HG02840 (cell line): ENCODE data around the gene P2RY2.

Source experiments
- ATAC-seq: cut with Tn5 transposase; IDR thresholded peaks from one replicate; pipeline ENCODE4 v1.9.1; 2021; ENCODE audit warnings: mild to moderate bottlenecking, moderate library complexity, moderate number of reproducible peaks; ENCODE audit not compliant: unreplicated experiment, low FRiP score

The P2RY2 gene

DNA sequence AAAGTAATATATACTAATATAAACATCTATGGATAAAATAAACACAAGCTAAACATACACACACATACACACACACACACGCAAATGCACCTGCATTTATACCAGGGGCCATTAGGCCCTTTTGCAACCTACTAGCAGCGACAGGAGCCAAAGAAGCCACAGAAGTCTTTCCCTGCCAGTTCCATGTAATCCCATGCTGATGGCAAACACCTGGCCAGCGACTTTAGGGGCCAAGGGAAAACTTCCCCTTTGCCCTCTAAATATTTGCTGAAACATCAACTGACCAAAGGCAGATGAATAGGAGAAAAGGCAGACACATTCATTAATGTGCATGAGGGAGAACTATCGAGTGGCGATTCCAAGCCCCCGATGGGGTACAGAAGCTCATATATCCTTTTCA lies 14.8 kb upstream of the P2RY2 start:
- no peak for ATAC-seq

GRCh38 chr11:73203790-73204189 lies 14.3 kb upstream of the P2RY2 start:
- no peak for ATAC-seq

- ATAC-seq = no peak
These were observed 13.4 kb upstream of the P2RY2 start for GRCh38 chr11:73204711-73205121.

DNA sequence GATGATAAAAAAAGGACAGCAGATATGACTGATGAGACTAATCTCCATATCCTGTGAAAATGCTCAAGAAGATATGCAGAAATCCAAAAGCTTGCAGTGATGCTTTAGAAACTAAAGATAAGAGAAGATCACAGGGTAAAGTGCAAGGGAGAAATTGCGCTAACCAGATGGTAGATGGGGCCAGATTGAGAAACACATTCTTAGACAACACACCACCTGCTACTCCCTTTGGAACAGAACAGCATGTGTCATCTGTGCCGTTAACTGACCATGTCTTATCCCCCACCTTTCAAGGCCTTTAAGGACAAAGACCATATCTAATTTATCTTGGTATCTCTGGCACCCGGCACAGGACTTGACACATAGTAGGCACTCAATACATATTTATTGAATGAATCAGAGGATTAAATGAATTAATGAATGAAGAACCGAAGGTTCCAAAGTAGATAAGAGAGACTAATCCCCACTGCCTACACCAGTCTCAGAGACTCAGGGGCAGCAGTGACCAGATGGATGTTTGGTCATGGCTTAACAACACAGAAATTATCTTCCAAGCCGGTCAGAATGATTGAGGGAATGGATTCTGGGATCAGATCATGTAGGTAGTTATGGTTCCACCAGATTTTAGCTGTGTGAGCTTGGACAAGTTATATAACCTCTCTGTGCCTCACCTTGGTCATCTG lies 12.3 kb upstream of the P2RY2 start:
- ATAC-seq = no peak

DNA sequence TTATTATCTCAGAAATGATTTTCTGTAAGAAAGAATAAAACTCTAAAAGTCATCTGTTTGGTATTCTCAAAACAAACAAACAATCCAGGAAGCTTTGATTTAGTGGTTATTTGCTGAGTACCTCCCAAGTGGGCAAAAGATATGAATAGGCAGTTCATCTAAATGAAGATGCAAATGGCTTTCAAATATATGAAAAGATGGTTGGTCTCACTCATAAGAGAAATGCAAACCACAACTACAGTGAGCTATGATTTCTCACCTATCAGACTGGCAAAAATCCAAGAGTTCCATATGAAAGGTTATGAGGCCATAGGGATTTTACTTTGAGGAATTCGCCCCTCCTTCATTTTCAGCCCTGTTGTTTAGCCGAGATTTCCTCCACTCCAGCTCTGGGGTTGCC lies 11.3 kb upstream of the P2RY2 start:
- no peak for ATAC-seq

GRCh38 chr11:73209892-73210291 lies 8.2 kb upstream of the P2RY2 start:
- no peak for ATAC-seq

DNA sequence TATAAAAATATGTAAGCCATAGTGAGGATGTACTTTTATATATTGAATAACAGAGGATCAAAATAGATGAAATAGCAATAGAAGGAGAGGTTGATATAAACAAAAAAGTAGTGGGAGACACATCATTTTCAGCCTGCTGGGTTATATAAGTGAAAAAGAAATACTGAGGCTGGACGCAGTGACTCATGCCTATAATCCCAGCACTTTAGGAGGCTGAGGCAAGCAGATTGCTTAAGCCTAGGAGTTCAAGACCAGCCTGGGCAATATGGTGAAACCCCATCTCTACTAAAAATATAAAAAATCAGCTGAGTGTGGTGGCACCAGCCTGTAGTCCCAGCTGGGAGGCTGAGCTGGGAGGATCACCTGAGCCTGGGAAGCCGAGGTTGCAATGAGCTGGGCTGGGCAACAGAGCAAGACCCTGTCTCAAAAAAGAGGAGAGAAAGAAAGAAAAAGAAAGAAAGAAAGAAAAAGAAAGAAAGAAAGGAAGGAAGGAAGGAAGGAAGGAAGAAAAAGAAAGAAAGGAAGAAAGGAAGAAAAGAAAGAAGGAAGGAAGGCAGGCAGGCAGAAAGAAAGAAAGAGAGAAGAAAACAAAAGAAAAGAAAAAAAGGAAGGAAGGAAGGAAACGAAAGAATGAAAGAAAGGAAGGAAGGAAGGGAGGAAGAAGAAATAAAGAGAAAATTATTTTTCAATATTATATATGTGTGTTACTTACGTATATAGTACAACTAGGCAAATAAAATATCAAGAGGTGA lies 7.0 kb upstream of the P2RY2 start:
- ATAC-seq = no peak

GRCh38 chr11:73213196-73214143 lies 4.6 kb upstream of the P2RY2 start:
- no peak for ATAC-seq

DNA sequence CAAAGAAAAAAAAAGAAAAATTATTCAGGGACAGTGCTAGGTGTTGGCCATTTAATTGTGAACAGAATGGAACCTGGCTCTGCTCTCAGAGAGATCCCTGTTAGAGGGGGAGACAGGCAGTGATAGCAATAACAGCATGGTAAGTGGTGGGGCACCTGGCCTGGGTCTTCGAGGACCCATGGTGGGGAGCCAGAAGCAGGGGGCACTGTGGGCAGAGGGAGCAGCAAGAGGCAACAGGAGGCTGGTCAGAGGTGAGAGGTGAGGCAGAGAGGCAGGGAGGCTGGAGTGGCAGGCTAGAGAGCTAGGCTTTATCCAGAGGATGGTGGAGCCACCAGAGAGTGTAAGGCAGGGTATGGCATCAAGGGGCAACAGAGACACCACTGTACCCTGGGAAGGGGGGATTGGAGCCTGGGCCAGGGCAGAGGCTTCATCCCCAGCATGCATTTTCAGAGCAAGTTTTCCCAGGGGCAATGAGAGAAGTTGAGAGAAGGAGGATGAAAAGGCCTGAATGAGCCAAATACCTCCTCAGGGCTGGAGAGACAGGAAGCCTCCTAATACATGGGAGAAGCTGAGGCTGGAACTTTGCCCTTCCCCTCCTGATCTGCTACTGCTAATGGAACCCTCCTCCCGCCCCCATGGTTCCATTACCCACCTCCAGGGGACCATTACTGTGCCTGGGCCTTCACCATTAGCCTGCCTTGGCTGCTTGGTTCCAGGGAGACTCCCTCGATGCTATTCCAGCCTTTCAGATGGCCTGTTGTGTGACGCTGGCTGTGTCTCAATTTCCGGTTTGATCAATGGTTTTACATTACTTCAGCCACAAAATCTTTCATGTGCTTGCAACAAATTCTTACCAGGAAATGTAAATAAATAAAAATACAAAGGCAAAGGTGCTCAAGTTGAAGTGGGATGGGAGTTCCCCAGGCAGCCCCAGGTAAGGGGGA lies 2.6 kb upstream of the P2RY2 start:
- ATAC-seq = no peak

GRCh38 chr11:73216465-73216864 lies 1.6 kb upstream of the P2RY2 start:
- ATAC-seq = no peak

DNA sequence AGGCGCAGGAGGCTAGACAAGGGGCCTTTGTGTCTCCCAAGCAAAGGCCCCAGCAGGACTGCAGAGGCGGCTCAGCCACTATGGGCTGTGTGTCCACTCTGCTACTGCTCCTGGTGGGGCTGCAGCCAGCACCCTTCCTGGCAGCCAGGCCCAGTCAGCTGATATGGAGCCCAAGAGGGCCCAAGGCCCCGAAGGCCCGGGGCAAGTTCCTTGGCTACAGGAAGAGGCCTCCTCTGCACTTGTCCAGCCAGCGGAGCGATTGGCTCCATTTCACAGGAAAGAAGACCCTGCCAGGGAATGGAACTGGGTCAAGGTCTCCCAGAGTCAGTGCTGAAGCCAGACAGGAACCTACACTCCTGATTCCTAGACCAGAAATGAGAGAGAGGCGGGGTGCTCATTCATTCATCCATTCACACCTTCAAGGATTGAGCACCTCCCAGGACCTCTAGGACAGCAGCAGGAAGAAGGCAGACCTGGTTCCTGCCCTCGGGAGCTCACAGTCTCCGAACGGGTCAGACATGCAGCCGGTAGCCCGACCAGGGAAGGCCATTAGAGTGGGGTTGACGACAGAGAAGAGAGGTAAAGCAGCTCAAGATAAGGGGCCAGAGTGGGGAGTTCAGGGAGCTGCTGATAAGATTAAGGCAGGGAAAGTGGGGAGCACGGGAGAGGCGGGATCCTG lies 811 bp upstream of the P2RY2 start:
- no peak for ATAC-seq

GRCh38 chr11:73217810-73218105 lies 323 bp upstream of the P2RY2 start:
- ATAC-seq = no peak

- ATAC-seq = no peak
These were observed 742 bp downstream of the P2RY2 start for GRCh38 chr11:73218830-73219215.

DNA sequence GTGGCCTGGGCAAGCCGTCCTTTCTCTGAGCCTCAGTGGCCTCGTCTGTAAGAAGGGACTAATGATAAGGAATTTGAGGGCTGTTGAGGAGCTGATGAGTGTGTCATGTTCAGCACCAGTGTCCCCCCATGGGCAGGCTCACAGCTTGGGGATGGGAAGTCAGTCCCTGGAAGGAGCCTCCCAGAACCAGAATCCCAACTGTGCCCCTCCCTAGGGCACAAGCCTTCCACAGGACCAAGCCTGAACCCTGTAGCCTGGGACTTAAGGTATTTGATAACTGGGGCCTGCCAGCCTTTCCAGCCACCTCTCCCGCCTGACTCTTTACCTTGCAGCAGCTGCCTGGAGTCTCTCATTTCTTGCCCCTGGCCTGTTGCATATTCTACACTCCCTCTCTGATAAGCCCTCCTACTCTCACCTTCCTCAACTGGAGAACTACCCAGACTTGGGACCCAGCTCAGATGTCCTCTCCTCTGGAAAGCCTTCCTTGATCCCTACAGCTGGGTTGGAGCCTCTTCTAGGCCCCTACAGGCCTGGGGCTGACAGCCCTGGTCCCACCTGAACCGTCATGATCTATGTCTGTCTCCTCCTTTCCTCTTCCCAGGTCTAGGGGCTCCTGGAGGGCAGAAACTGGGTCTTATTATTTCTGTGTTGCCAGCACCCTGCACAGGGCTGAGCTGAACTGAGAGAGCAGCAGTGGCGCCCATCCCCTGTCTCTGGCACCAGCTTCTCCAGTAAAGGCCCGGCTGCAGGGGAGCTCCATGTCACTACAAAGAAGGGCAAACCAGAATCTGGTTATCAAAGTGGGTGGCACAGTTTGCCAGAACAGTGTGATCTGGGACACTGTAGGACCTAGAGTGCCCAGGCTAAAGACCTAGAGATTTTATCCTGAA lies 1.6 kb downstream of the P2RY2 start:
- ATAC-seq = no peak

DNA sequence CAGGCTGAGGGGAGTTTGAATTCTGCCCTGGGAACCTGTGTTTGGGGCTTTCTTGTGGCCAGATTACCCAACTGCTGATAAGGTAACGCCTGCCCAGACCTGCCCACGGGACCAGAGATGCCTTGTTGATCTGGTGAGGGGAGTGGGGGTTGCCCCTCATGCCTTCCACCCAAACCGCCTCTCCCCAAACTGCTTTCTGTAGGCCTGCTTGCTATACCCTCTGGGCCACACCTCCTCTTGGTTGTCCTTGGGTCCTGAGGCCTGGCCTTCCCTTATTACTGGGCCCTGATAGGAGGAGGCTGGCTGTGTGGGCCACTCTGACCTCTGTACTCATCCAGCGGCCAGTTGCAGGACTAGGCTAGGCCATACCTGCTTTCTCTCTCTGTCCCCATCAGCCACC lies 3.4 kb downstream of the P2RY2 start:
- no peak for ATAC-seq

- ATAC-seq = no peak
These were observed 3.9 kb downstream of the P2RY2 start for GRCh38 chr11:73221996-73222395.

DNA sequence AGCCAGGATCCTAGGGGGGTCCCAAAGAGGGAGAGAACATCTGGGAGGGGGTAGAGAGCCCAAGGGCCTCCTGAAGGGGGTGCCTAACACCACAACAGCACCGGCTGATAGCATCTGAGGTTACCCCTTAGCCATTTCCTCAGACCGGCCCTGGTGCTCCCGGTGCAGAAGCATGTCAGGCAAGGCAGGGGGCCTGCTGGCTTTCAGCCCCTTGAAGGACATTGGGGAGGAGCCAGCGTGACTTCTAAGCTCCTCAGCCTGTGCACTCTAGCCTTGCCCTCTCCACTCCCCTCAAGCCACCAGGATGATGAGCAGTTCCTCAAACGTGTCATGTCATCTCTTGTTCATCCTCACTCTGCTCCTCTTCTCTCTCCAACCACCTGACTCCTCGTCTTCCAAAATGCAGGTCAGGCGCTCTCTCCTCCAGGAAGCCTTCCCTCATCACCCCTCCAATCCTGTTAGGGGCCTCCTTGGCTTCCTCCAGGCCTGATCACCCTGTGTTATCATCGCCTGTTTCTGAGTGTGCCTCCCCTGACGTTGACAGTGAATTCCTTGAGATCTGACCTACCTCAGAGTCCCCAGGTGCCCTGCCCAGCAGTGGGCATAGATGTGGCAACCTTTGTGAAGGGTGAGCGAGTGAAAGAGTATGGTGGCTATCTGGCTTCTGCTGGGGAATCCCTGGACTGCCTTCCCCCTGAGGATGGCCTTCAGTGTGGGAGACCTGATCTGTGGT lies 6.1 kb downstream of the P2RY2 start:
- ATAC-seq = no peak
